Fibroblast of lung (primary cell): ENCODE measurements around the gene ADH1C. TPM values are rescaled to one million over a fixed set of nuclear protein-coding genes. Genes with fewer than 3 reads are reported as not detected.
"Not testable (repeated sequence)": the region's sequence is repeated elsewhere in the genome, so short reads cannot be mapped to it uniquely, and the experiment has no call there.

Experiments used
- DNase-seq, 2 donors: peaks; one replicate each; pipeline versions ENCODE4 v3.0.0 to v3.0.0-alpha.2; 2010; ENCODE audit warnings: low read depth in 2 of 2
- H2AFZ ChIP-seq: 2 replicates; pipeline ENCODE4 v1.5.1; 2012; ENCODE audit warnings: low read length, control low read depth, inconsistent platforms
- H3K27ac ChIP-seq: 2 replicates; pipeline ENCODE4 v1.5.1; 2011; ENCODE audit warnings: low read length, control low read depth; ENCODE audit not compliant: insufficient read depth
- H3K27me3 ChIP-seq: 2 replicates; pipeline ENCODE4 v1.5.1; 2011; ENCODE audit warnings: mild to moderate bottlenecking, low read length; ENCODE audit not compliant: control insufficient read depth, insufficient read depth
- H3K36me3 ChIP-seq: 2 replicates; pipeline ENCODE4 v1.5.1; 2011; ENCODE audit warnings: low read length; ENCODE audit not compliant: control insufficient read depth, insufficient read depth
- H3K4me1 ChIP-seq: 2 replicates; pipeline ENCODE4 v1.5.1; 2011; ENCODE audit warnings: low read length; ENCODE audit not compliant: control insufficient read depth, insufficient read depth; ENCODE audit errors: extremely low read depth
- H3K4me2 ChIP-seq: 2 replicates; pipeline ENCODE4 v1.5.1; 2011; ENCODE audit warnings: low read length, control low read depth; ENCODE audit not compliant: insufficient read depth; ENCODE audit errors: extremely low read depth
- H3K4me3 ChIP-seq, 4 experiments: fragments of 200-600 bp in 1 of 4; sonication (generic) in 1 of 4; replicated peaks in 1 of 4; 2 replicates each; pipeline ENCODE4 v1.5.1; 2011 to 2016; ENCODE audit warnings: low read length in 4 of 4, low read depth in 3 of 4, mild to moderate bottlenecking in 3 of 4, control low read depth in 2 of 4, inconsistent platforms in 1 of 4, mixed read lengths in 1 of 4; ENCODE audit not compliant: insufficient read depth in 1 of 4; ENCODE audit errors: control extremely low read depth in 1 of 4
- H3K79me2 ChIP-seq: 2 replicates; pipeline ENCODE4 v1.5.1; 2012; ENCODE audit warnings: mild to moderate bottlenecking, low read length, inconsistent platforms; ENCODE audit not compliant: control insufficient read depth, insufficient read depth
- H3K9ac ChIP-seq: 2 replicates; pipeline ENCODE4 v1.5.1; 2011; ENCODE audit warnings: mild to moderate bottlenecking, low read length, control low read depth; ENCODE audit not compliant: insufficient read depth
- H3K9me3 ChIP-seq: 2 replicates; pipeline ENCODE4 v1.5.1; 2012; ENCODE audit warnings: low read depth, low read length; ENCODE audit not compliant: control insufficient read depth, insufficient read depth
- H4K20me1 ChIP-seq: 2 replicates; pipeline ENCODE4 v1.5.1; 2011; ENCODE audit warnings: low read length; ENCODE audit not compliant: control insufficient read depth, insufficient read depth; ENCODE audit errors: extremely low read depth
- EZH2 ChIP-seq: IDR thresholded peaks from 2 replicates; pipeline ENCODE4 v1.5.1; 2012; ENCODE audit warnings: low read length, control low read depth, mild to moderate bottlenecking; ENCODE audit errors: missing control alignments
- polyA plus RNA-seq, 2 donors: library from polyadenylated mRNA; depleted of rRNA in 1 of 2; stranded (reverse) in 1 of 2; unstranded in 1 of 2; fragments of >200 nt; gene quantifications; 2 replicates each; pipeline ENCODE4 v1.2.1, GENCODE V29; 2011 to 2012; ENCODE audit warnings: missing spikeins in 1 of 2
- total RNA-seq: library from RNA; depleted of rRNA; stranded (reverse); fragments of >200 nt; gene quantifications from 2 replicates; pipeline ENCODE4 v1.2.1, GENCODE V29; 2014
- TF ChIP-seq, protein P1 (sequence below), 2 donors: IDR thresholded peaks in 1 of 2; conservative IDR thresholded peaks in 1 of 2; 1 replicate in 1 of 2; 2 replicates in 1 of 2; pipeline ENCODE4 v1.5.1; 2011 to 2012; ENCODE audit warnings: low read length in 2 of 2, control low read depth in 1 of 2, inconsistent platforms in 1 of 2, low read depth in 1 of 2, mild to moderate bottlenecking in 1 of 2

ADH1C gene
- total and polyA plus RNA-seq, 2 donors (not counting 1 experiment from before 2014, with no cell fraction given): 0.83 to 1.2 TPM

DNA sequence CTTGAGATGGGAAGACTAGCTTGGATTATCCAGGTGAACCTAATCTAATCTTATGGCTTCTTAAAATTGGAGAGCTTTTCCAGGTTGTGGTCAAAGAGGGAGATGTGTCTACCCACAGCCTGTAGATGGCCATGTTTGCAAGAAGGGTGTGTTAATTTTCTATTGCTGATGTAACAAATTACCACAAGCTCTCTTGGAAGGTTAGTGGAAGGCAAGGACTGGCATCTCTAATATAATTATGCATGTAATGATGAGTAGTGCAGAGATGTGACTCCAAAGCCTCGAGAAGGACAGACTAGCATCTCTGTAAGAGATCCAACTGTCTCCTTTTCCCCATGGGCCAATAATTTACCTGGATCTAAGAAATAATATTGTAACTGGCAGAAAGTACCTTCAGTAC lies 28.2 kb downstream of the ADH1C start:
- Histone ChIP-seq H3K4me3 (no peak overlapping the region), H3K79me2 (no peaks in the 10 kb centered on the region), H3K27ac (no peak overlapping the region), H2AFZ (no peak overlapping the region), H3K4me1 (peaks cover 4% of the 10 kb centered on the region), H3K9ac (no peak overlapping the region), H3K9me3 (no peaks in the 10 kb centered on the region), H3K27me3 (no peaks in the 10 kb centered on the region), H3K36me3 (no peaks in the 10 kb centered on the region), H3K4me2 (no peak overlapping the region), H4K20me1 (no peaks in the 10 kb centered on the region)
- TF ChIP-seq, protein P1, sequence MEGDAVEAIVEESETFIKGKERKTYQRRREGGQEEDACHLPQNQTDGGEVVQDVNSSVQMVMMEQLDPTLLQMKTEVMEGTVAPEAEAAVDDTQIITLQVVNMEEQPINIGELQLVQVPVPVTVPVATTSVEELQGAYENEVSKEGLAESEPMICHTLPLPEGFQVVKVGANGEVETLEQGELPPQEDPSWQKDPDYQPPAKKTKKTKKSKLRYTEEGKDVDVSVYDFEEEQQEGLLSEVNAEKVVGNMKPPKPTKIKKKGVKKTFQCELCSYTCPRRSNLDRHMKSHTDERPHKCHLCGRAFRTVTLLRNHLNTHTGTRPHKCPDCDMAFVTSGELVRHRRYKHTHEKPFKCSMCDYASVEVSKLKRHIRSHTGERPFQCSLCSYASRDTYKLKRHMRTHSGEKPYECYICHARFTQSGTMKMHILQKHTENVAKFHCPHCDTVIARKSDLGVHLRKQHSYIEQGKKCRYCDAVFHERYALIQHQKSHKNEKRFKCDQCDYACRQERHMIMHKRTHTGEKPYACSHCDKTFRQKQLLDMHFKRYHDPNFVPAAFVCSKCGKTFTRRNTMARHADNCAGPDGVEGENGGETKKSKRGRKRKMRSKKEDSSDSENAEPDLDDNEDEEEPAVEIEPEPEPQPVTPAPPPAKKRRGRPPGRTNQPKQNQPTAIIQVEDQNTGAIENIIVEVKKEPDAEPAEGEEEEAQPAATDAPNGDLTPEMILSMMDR (conservative IDR thresholded peaks at IDR 0.05 in 1 of 2, IDR thresholded peaks at IDR 0.05 in 1 of 2; ENCODE audit: low read depth in 1 of 2, low read length in 2 of 2): no peak
- no peak for DNase-seq

DNA sequence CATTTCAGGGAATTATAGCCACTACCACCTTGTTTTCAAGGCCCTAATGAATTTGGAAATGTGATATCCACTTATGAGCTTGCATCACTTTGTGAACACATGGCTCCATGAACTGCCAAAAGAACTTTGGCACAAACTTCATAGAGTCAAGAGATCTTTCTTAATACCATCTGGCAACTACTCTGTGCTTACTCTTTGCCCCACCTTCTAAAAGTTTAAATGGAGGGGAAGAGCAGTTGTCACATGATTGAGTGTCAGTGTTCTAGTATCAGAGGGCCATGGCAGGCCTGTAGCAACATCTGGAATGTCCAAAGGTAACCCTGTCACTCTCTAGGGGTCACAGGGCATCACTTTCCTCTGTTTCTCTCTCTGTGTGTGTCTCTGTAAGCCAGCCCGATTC lies 28.8 kb downstream of the ADH1C start:
- H2AFZ ChIP-seq: no peak overlapping the region
- H3K36me3 ChIP-seq: no peaks in the 10 kb centered on the region
- no peak overlapping the region for H3K4me2 ChIP-seq
- peak in 1 of 2 donors; percentile 98 for DNase-seq
- no peak overlapping the region for H3K27ac ChIP-seq
- H3K79me2 ChIP-seq: no peaks in the 10 kb centered on the region
- no peak overlapping the region for H3K4me3 ChIP-seq
- no peaks in the 10 kb centered on the region for H3K9me3 ChIP-seq
- peaks cover 4% of the 10 kb centered on the region for H3K4me1 ChIP-seq
- TF ChIP-seq, protein P1 (conservative IDR thresholded peaks at IDR 0.05 in 1 of 2, IDR thresholded peaks at IDR 0.05 in 1 of 2; ENCODE audit: low read depth in 1 of 2, low read length in 2 of 2): no peak
- TF ChIP-seq EZH2: no peak
- H4K20me1 ChIP-seq: no peaks in the 10 kb centered on the region
- no peak overlapping the region for H3K9ac ChIP-seq
- H3K27me3 ChIP-seq: no peaks in the 10 kb centered on the region

DNA sequence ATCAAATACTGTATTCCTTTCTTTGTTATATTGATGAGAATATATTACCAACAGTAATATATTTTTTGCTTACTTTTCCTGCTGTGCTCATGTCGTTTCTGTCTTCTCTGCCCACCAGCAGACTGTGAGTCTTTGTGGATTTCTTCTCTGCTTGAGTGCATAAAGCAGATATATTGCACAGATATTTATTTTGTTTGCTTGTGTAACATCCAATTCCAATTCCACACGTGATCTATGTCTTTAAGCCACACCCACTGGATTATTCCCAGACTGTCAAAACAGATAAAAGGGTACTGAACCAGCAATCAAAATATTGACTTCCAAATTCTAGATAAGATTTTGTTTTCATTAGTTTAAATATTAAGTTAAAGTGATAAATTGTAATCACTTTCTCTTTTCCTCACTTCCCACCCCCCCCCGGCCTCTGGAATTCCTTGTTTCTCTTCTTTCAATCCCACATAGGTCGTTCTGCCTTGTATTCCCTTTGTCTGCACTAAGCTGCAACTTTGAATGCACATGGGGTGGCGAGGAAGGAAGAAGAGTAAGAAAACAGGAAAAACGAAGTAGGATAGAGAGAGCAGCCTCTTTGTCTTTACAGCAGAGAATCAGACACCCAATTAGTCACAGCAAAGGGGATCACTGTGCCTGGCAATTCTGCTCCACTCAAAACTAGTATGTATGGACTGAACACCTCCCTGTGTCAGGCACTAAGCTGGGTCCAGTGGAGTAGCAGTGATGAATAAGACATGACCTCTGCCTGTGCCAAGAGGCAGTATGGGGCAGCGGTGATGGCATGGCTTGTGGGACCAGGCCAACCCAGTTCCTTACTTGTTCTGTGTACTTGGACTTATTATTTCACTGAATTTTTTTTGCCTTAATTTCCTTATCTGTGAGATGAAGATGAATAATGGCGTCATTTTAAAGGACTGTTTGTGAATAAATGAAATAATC lies 31.0 kb downstream of the ADH1C start, which contains the start of gene ADH1B:
TSS of gene ADH1B (minus strand) at position 161 of the 951 bp plus-strand sequence. CDS start at position 91, 70 bp downstream.
- Histone ChIP-seq H3K79me2 (no peaks in the 10 kb centered on the region), H3K36me3 (no peaks in the 10 kb centered on the region), H2AFZ (no peak within 1 kb of the TSS), H3K27me3 (no peaks in the 10 kb centered on the region), H3K4me2 (no peak within 1 kb of the TSS), H4K20me1 (no peaks in the 10 kb centered on the region), H3K9ac (no peak within 1 kb of the TSS), H3K4me3 (peak within 1 kb of the TSS in 2 of 4 experiments; percentile 57 to 84), H3K4me1 (peaks cover 4% of the 10 kb centered on the region), H3K27ac (no peak within 1 kb of the TSS), H3K9me3 (no peaks in the 10 kb centered on the region)
- peak in 1 of 2 donors; percentile 84 for DNase-seq
- TF ChIP-seq, protein P1 (conservative IDR thresholded peaks at IDR 0.05 in 1 of 2, IDR thresholded peaks at IDR 0.05 in 1 of 2; ENCODE audit: low read depth in 1 of 2, low read length in 2 of 2): no peak
- TF ChIP-seq EZH2: no peak

DNA sequence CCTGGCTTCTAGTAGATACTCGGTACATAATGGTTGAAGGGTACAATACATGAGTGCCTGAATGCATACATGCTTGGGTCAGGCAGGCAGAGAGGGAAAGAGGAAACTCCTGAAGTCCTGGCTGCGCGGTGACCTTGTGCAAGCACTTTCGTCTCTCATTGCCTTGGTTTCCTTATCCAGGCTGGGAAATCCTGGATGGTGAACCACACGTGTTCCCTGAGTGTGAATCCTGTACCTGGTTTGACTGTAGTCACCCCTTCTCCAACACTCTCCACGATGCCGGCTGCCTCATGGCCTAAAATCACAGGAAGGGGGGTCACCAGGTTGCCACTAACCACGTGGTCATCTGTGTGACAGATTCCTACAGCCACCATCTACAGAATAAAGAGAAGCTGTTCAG lies 34.7 kb downstream of the ADH1C start:
- H3K4me3 ChIP-seq, H3K4me2 ChIP-seq, H3K27me3 ChIP-seq, H3K9me3 ChIP-seq, H3K4me1 ChIP-seq, H3K9ac ChIP-seq, H3K36me3 ChIP-seq, H4K20me1 ChIP-seq, DNase-seq, H3K79me2 ChIP-seq, H3K27ac ChIP-seq: not testable (repeated sequence)
- H2AFZ ChIP-seq: peak overlapping the region; percentile 2
